HEK293 (cell line): ENCODE results near the gene PRSS56.

Experiments
- BCL11A ChIP-seq: fragments of 450-650 bp; formaldehyde crosslinking; IDR thresholded peaks from 2 replicates; pipeline ENCODE4 v1.5.1; 2016; ENCODE audit warnings: low read depth, missing biosample characterization, missing genetic modification characterization
- OSR2 ChIP-seq: fragments of 450-650 bp; formaldehyde crosslinking; IDR thresholded peaks from 2 replicates; pipeline ENCODE4 v1.5.1; 2016; ENCODE audit warnings: missing biosample characterization, missing genetic modification characterization
- ZBTB7A ChIP-seq: fragments of 450-650 bp; formaldehyde crosslinking; IDR thresholded peaks from 2 replicates; pipeline ENCODE4 v1.5.1; 2016; ENCODE audit warnings: low read depth, missing biosample characterization, missing genetic modification characterization
- ZNF138 ChIP-seq: fragments of 450-650 bp; formaldehyde crosslinking; IDR thresholded peaks from 2 replicates; pipeline ENCODE4 v1.5.1; 2016; ENCODE audit warnings: missing biosample characterization, missing genetic modification characterization, borderline replicate concordance
- ZNF791 ChIP-seq: fragments of 450-650 bp; formaldehyde crosslinking; IDR thresholded peaks from 2 replicates; pipeline ENCODE4 v1.5.1; 2016; ENCODE audit warnings: missing biosample characterization, missing genetic modification characterization
- TF ChIP-seq, protein P1 (sequence below): fragments of 450-650 bp; formaldehyde crosslinking; IDR thresholded peaks from 2 replicates; pipeline ENCODE4 v1.5.1; 2016; ENCODE audit warnings: missing biosample characterization, missing genetic modification characterization
- TF ChIP-seq, protein P2 (sequence below): IDR thresholded peaks from 2 replicates; pipeline ENCODE4 v1.6.1; 2011; ENCODE audit warnings: mild to moderate bottlenecking, low read depth, low read length, borderline replicate concordance
- TF ChIP-seq, protein P3 (sequence below): sonication (generic); formaldehyde crosslinking; IDR thresholded peaks from 2 replicates; pipeline ENCODE4 v1.8.1; 2022; ENCODE audit warnings: mild to moderate bottlenecking, moderate library complexity, missing genetic modification reagents
- TF ChIP-seq, protein P4 (sequence below): fragments of 450-650 bp; IDR thresholded peaks from 2 replicates; pipeline ENCODE4 v1.5.1; 2018; ENCODE audit warnings: missing biosample characterization, mild to moderate bottlenecking, missing genetic modification characterization
- TF ChIP-seq, protein P5 (sequence below): fragments of 450-650 bp; formaldehyde crosslinking; IDR thresholded peaks from 2 replicates; pipeline ENCODE4 v1.5.1; 2017; ENCODE audit warnings: missing biosample characterization, missing genetic modification characterization
- TF ChIP-seq, protein P6 (sequence below): fragments of 450-650 bp; formaldehyde crosslinking; IDR thresholded peaks from 2 replicates; pipeline ENCODE4 v1.5.1; 2017; ENCODE audit warnings: missing biosample characterization, missing genetic modification characterization

DNA sequence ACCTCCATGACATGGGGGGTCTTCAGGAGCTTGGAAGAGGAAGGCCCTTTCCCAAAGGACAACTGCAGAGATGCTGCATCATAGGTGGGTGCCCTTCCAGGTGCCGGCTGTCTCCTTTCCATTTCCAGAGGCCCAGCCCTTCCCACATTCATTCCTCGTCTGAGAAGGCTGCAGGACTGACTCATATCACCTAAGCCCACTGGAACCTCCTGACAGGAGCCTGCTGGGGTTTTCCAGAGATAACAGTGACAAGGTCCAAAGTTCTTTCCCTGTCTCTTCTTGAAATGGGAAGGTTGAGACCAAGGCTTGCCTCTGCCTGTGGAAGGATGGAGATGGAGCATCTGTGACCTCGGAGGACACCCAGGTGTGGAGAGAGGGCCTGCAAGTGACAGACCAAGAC lies 3.6 kb upstream of the PRSS56 start:
- TF ChIP-seq, protein P1, sequence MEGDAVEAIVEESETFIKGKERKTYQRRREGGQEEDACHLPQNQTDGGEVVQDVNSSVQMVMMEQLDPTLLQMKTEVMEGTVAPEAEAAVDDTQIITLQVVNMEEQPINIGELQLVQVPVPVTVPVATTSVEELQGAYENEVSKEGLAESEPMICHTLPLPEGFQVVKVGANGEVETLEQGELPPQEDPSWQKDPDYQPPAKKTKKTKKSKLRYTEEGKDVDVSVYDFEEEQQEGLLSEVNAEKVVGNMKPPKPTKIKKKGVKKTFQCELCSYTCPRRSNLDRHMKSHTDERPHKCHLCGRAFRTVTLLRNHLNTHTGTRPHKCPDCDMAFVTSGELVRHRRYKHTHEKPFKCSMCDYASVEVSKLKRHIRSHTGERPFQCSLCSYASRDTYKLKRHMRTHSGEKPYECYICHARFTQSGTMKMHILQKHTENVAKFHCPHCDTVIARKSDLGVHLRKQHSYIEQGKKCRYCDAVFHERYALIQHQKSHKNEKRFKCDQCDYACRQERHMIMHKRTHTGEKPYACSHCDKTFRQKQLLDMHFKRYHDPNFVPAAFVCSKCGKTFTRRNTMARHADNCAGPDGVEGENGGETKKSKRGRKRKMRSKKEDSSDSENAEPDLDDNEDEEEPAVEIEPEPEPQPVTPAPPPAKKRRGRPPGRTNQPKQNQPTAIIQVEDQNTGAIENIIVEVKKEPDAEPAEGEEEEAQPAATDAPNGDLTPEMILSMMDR (tag by site-specific recombination) = no peak
- TF ChIP-seq, protein P2, sequence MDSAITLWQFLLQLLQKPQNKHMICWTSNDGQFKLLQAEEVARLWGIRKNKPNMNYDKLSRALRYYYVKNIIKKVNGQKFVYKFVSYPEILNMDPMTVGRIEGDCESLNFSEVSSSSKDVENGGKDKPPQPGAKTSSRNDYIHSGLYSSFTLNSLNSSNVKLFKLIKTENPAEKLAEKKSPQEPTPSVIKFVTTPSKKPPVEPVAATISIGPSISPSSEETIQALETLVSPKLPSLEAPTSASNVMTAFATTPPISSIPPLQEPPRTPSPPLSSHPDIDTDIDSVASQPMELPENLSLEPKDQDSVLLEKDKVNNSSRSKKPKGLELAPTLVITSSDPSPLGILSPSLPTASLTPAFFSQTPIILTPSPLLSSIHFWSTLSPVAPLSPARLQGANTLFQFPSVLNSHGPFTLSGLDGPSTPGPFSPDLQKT = no peak
- TF ChIP-seq ZNF791 (tag by site-specific recombination) = no peak
- TF ChIP-seq, protein P3, sequence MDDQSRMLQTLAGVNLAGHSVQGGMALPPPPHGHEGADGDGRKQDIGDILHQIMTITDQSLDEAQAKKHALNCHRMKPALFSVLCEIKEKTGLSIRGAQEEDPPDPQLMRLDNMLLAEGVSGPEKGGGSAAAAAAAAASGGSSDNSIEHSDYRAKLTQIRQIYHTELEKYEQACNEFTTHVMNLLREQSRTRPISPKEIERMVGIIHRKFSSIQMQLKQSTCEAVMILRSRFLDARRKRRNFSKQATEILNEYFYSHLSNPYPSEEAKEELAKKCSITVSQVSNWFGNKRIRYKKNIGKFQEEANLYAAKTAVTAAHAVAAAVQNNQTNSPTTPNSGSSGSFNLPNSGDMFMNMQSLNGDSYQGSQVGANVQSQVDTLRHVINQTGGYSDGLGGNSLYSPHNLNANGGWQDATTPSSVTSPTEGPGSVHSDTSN (CRISPR knock-in tag) = no peak
- no peak for TF ChIP-seq ZNF138 (tag by site-specific recombination)
- TF ChIP-seq ZBTB7A = no peak
- TF ChIP-seq, protein P4, sequence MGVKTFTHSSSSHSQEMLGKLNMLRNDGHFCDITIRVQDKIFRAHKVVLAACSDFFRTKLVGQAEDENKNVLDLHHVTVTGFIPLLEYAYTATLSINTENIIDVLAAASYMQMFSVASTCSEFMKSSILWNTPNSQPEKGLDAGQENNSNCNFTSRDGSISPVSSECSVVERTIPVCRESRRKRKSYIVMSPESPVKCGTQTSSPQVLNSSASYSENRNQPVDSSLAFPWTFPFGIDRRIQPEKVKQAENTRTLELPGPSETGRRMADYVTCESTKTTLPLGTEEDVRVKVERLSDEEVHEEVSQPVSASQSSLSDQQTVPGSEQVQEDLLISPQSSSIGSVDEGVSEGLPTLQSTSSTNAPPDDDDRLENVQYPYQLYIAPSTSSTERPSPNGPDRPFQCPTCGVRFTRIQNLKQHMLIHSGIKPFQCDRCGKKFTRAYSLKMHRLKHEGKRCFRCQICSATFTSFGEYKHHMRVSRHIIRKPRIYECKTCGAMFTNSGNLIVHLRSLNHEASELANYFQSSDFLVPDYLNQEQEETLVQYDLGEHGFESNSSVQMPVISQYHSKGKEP (tag by site-specific recombination) = no peak
- no peak for TF ChIP-seq BCL11A (tag by site-specific recombination)
- TF ChIP-seq, protein P5, sequence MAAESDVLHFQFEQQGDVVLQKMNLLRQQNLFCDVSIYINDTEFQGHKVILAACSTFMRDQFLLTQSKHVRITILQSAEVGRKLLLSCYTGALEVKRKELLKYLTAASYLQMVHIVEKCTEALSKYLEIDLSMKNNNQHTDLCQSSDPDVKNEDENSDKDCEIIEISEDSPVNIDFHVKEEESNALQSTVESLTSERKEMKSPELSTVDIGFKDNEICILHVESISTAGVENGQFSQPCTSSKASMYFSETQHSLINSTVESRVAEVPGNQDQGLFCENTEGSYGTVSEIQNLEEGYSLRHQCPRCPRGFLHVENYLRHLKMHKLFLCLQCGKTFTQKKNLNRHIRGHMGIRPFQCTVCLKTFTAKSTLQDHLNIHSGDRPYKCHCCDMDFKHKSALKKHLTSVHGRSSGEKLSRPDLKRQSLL (tag by site-specific recombination) = no peak
- TF ChIP-seq, protein P6, sequence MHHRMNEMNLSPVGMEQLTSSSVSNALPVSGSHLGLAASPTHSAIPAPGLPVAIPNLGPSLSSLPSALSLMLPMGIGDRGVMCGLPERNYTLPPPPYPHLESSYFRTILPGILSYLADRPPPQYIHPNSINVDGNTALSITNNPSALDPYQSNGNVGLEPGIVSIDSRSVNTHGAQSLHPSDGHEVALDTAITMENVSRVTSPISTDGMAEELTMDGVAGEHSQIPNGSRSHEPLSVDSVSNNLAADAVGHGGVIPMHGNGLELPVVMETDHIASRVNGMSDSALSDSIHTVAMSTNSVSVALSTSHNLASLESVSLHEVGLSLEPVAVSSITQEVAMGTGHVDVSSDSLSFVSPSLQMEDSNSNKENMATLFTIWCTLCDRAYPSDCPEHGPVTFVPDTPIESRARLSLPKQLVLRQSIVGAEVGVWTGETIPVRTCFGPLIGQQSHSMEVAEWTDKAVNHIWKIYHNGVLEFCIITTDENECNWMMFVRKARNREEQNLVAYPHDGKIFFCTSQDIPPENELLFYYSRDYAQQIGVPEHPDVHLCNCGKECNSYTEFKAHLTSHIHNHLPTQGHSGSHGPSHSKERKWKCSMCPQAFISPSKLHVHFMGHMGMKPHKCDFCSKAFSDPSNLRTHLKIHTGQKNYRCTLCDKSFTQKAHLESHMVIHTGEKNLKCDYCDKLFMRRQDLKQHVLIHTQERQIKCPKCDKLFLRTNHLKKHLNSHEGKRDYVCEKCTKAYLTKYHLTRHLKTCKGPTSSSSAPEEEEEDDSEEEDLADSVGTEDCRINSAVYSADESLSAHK (tag by site-specific recombination) = no peak
- TF ChIP-seq OSR2 (tag by site-specific recombination) = no peak
